K562 (cell line): ENCODE results near the gene RIPK3. TPM values are rescaled to one million over a fixed set of nuclear protein-coding genes. Genes with fewer than 3 reads are reported as not detected.

Experiments
- ATAC-seq: fragments of 200-7000 bp; cut with Tn5 transposase; 3 replicates; pipeline ENCODE4 v1.9.1; 2020; ENCODE audit warnings: moderate library complexity
- BruUV-seq: library from RNA; stranded (reverse); fragments of 400-500 nt; replicated peaks from 2 replicates; lab custom pipeline; 2021; lab: Mats Ljungman, UMichigan
- CTCF ChIA-PET: fragments of 300-600 bp; formaldehyde crosslinking; extraction: SDS; loops from one replicate; lab custom pipeline; 2021; ENCODE audit warnings: low intra/inter-chr PET ratio; lab: Yijun Ruan, JAX
- POLR2A ChIA-PET: fragments of 300-600, 350-650 bp; sonication (Branson Sonifier 250); formaldehyde crosslinking; extraction: SDS; loops from one replicate; lab custom pipeline; 2021; ENCODE audit warnings: antibody characterized with exemption, inconsistent platforms; lab: Yijun Ruan, JAX
- DNase-seq, 4 experiments: peaks; one replicate each; pipeline versions ENCODE4 v3.0.0 to v3.0.0-alpha.2; 2011 to 2018; ENCODE audit warnings: low spot score in 3 of 4, mixed read lengths in 3 of 4; ENCODE audit errors: extremely low read depth in 1 of 4
- FAIRE-seq: peaks from 2 replicates; lab custom pipeline; 2011; peaks lifted over from hg19 to GRCh38; lab: Jason Lieb, UNC
- H2AFZ ChIP-seq: 2 replicates; pipeline ENCODE4 v1.6.0; 2011; ENCODE audit warnings: low read depth, low read length, control low read depth, inconsistent platforms
- H3K27ac ChIP-seq: fragments of 200-600 bp; 3 replicates; pipeline ENCODE4 v1.8.0; 2011; ENCODE audit warnings: low read depth, mild to moderate bottlenecking, control low read depth, inconsistent platforms, low read length, moderate library complexity, mixed read lengths; ENCODE audit errors: extremely low read depth
- H3K27me3 ChIP-seq, 2 experiments: fragments of 300-600 bp in 1 of 2; 2 replicates in 1 of 2; 3 replicates in 1 of 2; pipeline versions ENCODE4 v1.6.0 to v1.8.0; 2011; ENCODE audit warnings: inconsistent platforms in 2 of 2, low read length in 2 of 2, mild to moderate bottlenecking in 1 of 2, mixed read lengths in 1 of 2, moderate library complexity in 1 of 2; ENCODE audit not compliant: control insufficient read depth in 2 of 2, insufficient read depth in 2 of 2
- H3K36me3 ChIP-seq: fragments of 300-600 bp; 3 replicates; pipeline ENCODE4 v1.8.0; 2011; ENCODE audit warnings: mild to moderate bottlenecking, low read length, inconsistent platforms; ENCODE audit not compliant: control insufficient read depth, insufficient read depth
- H3K4me1 ChIP-seq, 2 experiments: fragments of 200-600 bp in 1 of 2; replicated peaks in 1 of 2; 2 replicates in 1 of 2; 3 replicates in 1 of 2; pipeline versions ENCODE4 v1.5.1 to v1.8.0; 2011; ENCODE audit warnings: inconsistent platforms in 2 of 2, low read length in 2 of 2, mild to moderate bottlenecking in 1 of 2, mixed read lengths in 1 of 2, moderate library complexity in 1 of 2; ENCODE audit not compliant: control insufficient read depth in 2 of 2, insufficient read depth in 2 of 2
- H3K4me2 ChIP-seq: 2 replicates; pipeline ENCODE4 v1.6.1; 2011; ENCODE audit warnings: low read length, control low read depth, inconsistent platforms, mixed read lengths; ENCODE audit not compliant: insufficient read depth
- H3K4me3 ChIP-seq: fragments of 200-600 bp; sonication (generic), shearing (Covaris generic); 2 replicates; pipeline ENCODE4 v1.5.1; 2016; ENCODE audit warnings: control low read depth, inconsistent platforms
- H3K79me2 ChIP-seq: fragments of 200-600 bp; 3 replicates; pipeline ENCODE4 v1.8.0; 2011; ENCODE audit warnings: low read length, inconsistent platforms; ENCODE audit not compliant: control insufficient read depth, insufficient read depth
- H3K9ac ChIP-seq, 2 experiments: 2 replicates each; pipeline versions ENCODE4 v1.6.0 to v1.6.1; 2011; ENCODE audit warnings: low read depth in 2 of 2, low read length in 2 of 2, control low read depth in 1 of 2, inconsistent platforms in 1 of 2, mild to moderate bottlenecking in 1 of 2, mixed read lengths in 1 of 2; ENCODE audit not compliant: insufficient read depth in 1 of 2
- H3K9me1 ChIP-seq: one replicate; pipeline ENCODE4 v1.6.0; 2011; ENCODE audit warnings: inconsistent platforms, mild to moderate bottlenecking, low read length, moderate library complexity; ENCODE audit not compliant: control insufficient read depth, insufficient read depth
- H3K9me3 ChIP-seq: replicated peaks from 2 replicates; pipeline ENCODE4 v1.5.1; 2011; ENCODE audit warnings: low read depth, low read length, inconsistent platforms; ENCODE audit not compliant: control insufficient read depth, insufficient read depth
- H4K20me1 ChIP-seq: replicated peaks from 2 replicates; pipeline ENCODE4 v1.6.1; 2011; ENCODE audit warnings: low read length, inconsistent platforms, mixed read lengths; ENCODE audit not compliant: control insufficient read depth, insufficient read depth
- BCOR ChIP-seq: fragments of 450-650 bp; IDR thresholded peaks from 2 replicates; pipeline ENCODE4 v1.6.1; 2016
- CAMTA2 ChIP-seq: fragments of 250-450 bp; sonication (Bioruptor Pico); conservative IDR thresholded peaks from 2 replicates; pipeline ENCODE4 v1.5.1; 2022
- CHD2 ChIP-seq: IDR thresholded peaks from 2 replicates; pipeline ENCODE4 v1.6.1; 2011; ENCODE audit warnings: low read depth, low read length
- ESRRA ChIP-seq: fragments of 450-650 bp; IDR thresholded peaks from 2 replicates; pipeline ENCODE4 v1.6.1; 2014; ENCODE audit warnings: low read depth, mild to moderate bottlenecking, moderate library complexity, borderline replicate concordance
- HMG20A ChIP-seq: fragments of 450-650 bp; formaldehyde crosslinking; conservative IDR thresholded peaks from 2 replicates; pipeline ENCODE4 v1.4.0; 2020; ENCODE audit warnings: mild to moderate bottlenecking, mixed read lengths
- MCM3 ChIP-seq: fragments of 450-650 bp; IDR thresholded peaks from 2 replicates; pipeline ENCODE4 v1.6.1; 2016
- MED1 ChIP-seq: sonication (generic); formaldehyde crosslinking; IDR thresholded peaks from 2 replicates; pipeline ENCODE4 v1.8.1; 2023; ENCODE audit warnings: missing genetic modification reagents, borderline replicate concordance
- MTA1 ChIP-seq: fragments of 450-650 bp; IDR thresholded peaks from 2 replicates; pipeline ENCODE4 v1.6.1; 2017; ENCODE audit warnings: borderline replicate concordance
- NUFIP1 ChIP-seq: fragments of 450-650 bp; IDR thresholded peaks from 2 replicates; pipeline ENCODE4 v1.6.1; 2018; ENCODE audit not compliant: partially characterized antibody
- PCBP2 ChIP-seq: fragments of 200-400 bp; formaldehyde crosslinking; IDR thresholded peaks from 2 replicates; pipeline ENCODE4 v1.6.1; 2018; ENCODE audit warnings: low read length, low read depth, mild to moderate bottlenecking, moderate library complexity; ENCODE audit not compliant: poor library complexity, severe bottlenecking
- POLR2AphosphoS2 ChIP-seq: IDR thresholded peaks from 2 replicates; pipeline ENCODE4 v1.6.1; 2012; ENCODE audit warnings: low read length, improper control_type of control experiment
- STAT5B ChIP-seq: fragments of 250-450 bp; sonication (Bioruptor Pico); IDR thresholded peaks from 2 replicates; pipeline ENCODE4 v1.8.0; 2021; ENCODE audit warnings: mild to moderate bottlenecking, inconsistent platforms
- TOE1 ChIP-seq, 2 experiments: fragments of 450-650 bp in 1 of 2; sonication (generic) in 1 of 2; formaldehyde crosslinking in 1 of 2; IDR thresholded peaks; 2 replicates each; pipeline versions ENCODE4 v1.7.1 to v1.8.0; 2016 to 2022; ENCODE audit warnings: borderline replicate concordance in 2 of 2, mild to moderate bottlenecking in 2 of 2, antibody characterized with exemption in 1 of 2, inconsistent platforms in 1 of 2, low read depth in 1 of 2, missing genetic modification reagents in 1 of 2, moderate library complexity in 1 of 2
- ZNF12 ChIP-seq: sonication (generic); formaldehyde crosslinking; IDR thresholded peaks from 2 replicates; pipeline ENCODE4 v1.4.0; 2020; ENCODE audit warnings: mild to moderate bottlenecking, missing genetic modification reagents
- ZNF263 ChIP-seq: sonication (generic); formaldehyde crosslinking; IDR thresholded peaks from 2 replicates; pipeline ENCODE4 v1.8.0; 2022; ENCODE audit warnings: mild to moderate bottlenecking, missing genetic modification reagents, borderline replicate concordance
- WGBS: fragments of 100-300 bp; shearing (Covaris generic); methylation state at CpG from one replicate; pipeline ENCODE4 v1.1.6; 2016; ENCODE audit warnings: low coverage, mixed read lengths; ENCODE audit not compliant: insufficient coverage; ENCODE audit errors: missing lambda C conversion rate; 5-methylcytosine and 5-hydroxymethylcytosine counted together
- in situ Hi-C: fragments of 300-500 bp; cut with MboI; formaldehyde crosslinking; loops from 4 replicates; pipeline ENCODE4 v1.15.0; 2018; ENCODE audit warnings: inconsistent platforms, mixed read lengths
- intact Hi-C: fragments of 100-400 bp; cut with micrococcal nuclease; formaldehyde crosslinking; loops from 2 replicates; pipeline ENCODE4 v1.14.2; 2022
- polyA plus RNA-seq, 8 experiments: library from polyadenylated mRNA; depleted of rRNA in 4 of 8; stranded (reverse) in 5 of 8; unstranded in 3 of 8; fragments of >200 nt; fragmentation: Nextera tagmentation in 2 of 8; fragmentation: Illumina TruSeq in 1 of 8; extraction: Ambion mirVana in 2 of 8; extraction: Trizol in 1 of 8; gene quantifications; 2 replicates each; pipeline versions ENCODE4 v1.2.1 to v1.2.3, GENCODE V29; 2011 to 2014; ENCODE audit warnings: inconsistent platforms in 1 of 8, missing spikeins in 1 of 8
- total RNA-seq, 7 experiments: library from RNA; depleted of rRNA in 6 of 7; stranded (reverse); fragments of >200 nt in 6 of 7; fragmentation: Illumina TruSeq in 2 of 7; extraction: Trizol in 2 of 7; gene quantifications; 2 replicates each; pipeline versions ENCODE4 v1.2.1 to v1.2.3, GENCODE V29; 2011 to 2021; ENCODE audit warnings: low replicate concordance in 1 of 7
- TF ChIP-seq, protein P1 (sequence below): fragments of 450-650 bp; IDR thresholded peaks from one replicate; pipeline ENCODE4 v1.6.1; 2018; ENCODE audit warnings: mild to moderate bottlenecking, moderate library complexity; ENCODE audit not compliant: partially characterized antibody
- TF ChIP-seq, protein P2 (sequence below), 2 experiments: fragments of 450-650 bp in 1 of 2; IDR thresholded peaks; 2 replicates each; pipeline ENCODE4 v1.6.1; 2011 to 2017; ENCODE audit warnings: low read depth in 2 of 2, antibody characterized with exemption in 1 of 2, borderline replicate concordance in 1 of 2, low read length in 1 of 2, mild to moderate bottlenecking in 1 of 2, mixed read lengths in 1 of 2; ENCODE audit not compliant: control insufficient read depth in 1 of 2

The RIPK3 gene
- total and polyA plus RNA-seq, 9 of the 15 experiments (the other 6 are each of a cell fraction or from before 2014, with no cell fraction given) = 0.03 to 0.43 (median 0.28) TPM; not detected in 3

DNA sequence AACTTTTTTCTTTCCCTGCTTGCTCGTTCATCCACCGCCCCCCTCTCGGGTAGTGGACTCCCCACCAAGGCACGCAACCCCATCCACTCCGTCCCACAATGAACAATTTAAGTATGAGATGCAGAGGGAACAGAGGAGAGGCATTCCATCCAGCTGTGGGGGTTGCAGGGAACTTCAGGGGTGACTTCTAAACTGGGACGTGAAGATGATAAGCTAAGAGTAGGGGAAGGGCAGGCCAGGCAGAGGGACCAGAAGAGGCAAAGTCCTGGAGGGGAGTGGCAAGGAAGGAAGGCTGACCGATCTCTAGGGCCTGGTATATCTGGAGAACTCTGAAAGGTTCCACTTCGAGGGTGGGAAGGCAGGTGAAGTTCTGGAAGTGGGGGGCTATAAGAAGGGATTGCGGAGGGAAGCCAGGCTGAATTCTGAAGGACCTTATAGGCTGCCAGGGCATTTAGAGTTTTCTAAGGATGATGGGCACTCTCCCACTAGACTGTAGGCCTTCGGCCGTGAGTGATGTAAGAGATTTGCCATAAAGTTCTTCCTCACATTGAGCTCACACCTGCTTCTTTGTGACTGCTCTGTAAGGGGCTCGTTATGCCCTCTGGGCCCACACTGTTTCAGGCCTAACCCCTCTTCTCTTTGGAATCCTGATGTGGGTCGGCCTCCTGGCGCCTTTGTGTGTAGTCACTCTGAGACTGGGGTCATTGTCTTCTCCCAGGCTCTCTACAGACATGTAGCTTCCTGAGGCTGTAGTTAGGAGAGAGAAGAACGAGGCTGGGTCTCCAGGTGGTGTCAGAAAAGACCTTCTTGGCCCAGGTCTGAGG lies 40.3 kb upstream of the RIPK3 start:
- in situ Hi-C loops = no loop called here
- POLR2A ChIA-PET = interaction anchor here (0.6 to 1.6 kb wide), 2 partner anchors 10 to 15 kb away, joined by 3 to 6 read pairs; no protein-coding TSS in a partner anchor
- no peaks in the 10 kb centered on the region for H3K9me3 ChIP-seq
- no TSS peak for BruUV-seq
- DNase-seq = no peak
- CTCF ChIA-PET = no interaction called here
- H3K27ac ChIP-seq = no peak overlapping the region
- no peak for ATAC-seq
- H2AFZ ChIP-seq = no peak overlapping the region
- H3K27me3 ChIP-seq = no peaks in the 10 kb centered on the region
- H3K9me1 ChIP-seq = no peaks in the 10 kb centered on the region
- no peak overlapping the region for H3K4me3 ChIP-seq
- H3K9ac ChIP-seq = no peak overlapping the region
- H3K4me1 ChIP-seq = peaks cover 18 to 24% of the 10 kb centered on the region in 2 experiments
- no peak overlapping the region for H3K4me2 ChIP-seq
- H4K20me1 ChIP-seq = no peaks in the 10 kb centered on the region
- H3K36me3 ChIP-seq = no peaks in the 10 kb centered on the region
- H3K79me2 ChIP-seq = no peaks in the 10 kb centered on the region
- no peak for FAIRE-seq
- TF ChIP-seq ESRRA (no peak), NUFIP1 (no peak), BCOR (no peak), CHD2 (no peak), MCM3 (no peak), ZNF12 (CRISPR knock-in tag) (no peak), PCBP2 (no peak), MED1 (CRISPR knock-in tag) (no peak), TOE1 (IDR thresholded peaks at IDR 0.05; ENCODE audit: borderline replicate concordance) (no peak), TOE1 (CRISPR knock-in tag; IDR thresholded peaks at IDR 0.05; ENCODE audit: borderline replicate concordance, low read depth) (no peak), POLR2AphosphoS2 (no peak), MTA1 (no peak), STAT5B (no peak), HMG20A (CRISPR knock-in tag) (no peak), ZNF263 (CRISPR knock-in tag) (no peak), CAMTA2 (no peak)
- TF ChIP-seq, protein P1, sequence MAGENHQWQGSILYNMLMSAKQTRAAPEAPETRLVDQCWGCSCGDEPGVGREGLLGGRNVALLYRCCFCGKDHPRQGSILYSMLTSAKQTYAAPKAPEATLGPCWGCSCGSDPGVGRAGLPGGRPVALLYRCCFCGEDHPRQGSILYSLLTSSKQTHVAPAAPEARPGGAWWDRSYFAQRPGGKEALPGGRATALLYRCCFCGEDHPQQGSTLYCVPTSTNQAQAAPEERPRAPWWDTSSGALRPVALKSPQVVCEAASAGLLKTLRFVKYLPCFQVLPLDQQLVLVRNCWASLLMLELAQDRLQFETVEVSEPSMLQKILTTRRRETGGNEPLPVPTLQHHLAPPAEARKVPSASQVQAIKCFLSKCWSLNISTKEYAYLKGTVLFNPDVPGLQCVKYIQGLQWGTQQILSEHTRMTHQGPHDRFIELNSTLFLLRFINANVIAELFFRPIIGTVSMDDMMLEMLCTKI = no peak
- TF ChIP-seq, protein P2, sequence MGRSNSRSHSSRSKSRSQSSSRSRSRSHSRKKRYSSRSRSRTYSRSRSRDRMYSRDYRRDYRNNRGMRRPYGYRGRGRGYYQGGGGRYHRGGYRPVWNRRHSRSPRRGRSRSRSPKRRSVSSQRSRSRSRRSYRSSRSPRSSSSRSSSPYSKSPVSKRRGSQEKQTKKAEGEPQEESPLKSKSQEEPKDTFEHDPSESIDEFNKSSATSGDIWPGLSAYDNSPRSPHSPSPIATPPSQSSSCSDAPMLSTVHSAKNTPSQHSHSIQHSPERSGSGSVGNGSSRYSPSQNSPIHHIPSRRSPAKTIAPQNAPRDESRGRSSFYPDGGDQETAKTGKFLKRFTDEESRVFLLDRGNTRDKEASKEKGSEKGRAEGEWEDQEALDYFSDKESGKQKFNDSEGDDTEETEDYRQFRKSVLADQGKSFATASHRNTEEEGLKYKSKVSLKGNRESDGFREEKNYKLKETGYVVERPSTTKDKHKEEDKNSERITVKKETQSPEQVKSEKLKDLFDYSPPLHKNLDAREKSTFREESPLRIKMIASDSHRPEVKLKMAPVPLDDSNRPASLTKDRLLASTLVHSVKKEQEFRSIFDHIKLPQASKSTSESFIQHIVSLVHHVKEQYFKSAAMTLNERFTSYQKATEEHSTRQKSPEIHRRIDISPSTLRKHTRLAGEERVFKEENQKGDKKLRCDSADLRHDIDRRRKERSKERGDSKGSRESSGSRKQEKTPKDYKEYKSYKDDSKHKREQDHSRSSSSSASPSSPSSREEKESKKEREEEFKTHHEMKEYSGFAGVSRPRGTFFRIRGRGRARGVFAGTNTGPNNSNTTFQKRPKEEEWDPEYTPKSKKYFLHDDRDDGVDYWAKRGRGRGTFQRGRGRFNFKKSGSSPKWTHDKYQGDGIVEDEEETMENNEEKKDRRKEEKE (IDR thresholded peaks at IDR 0.05; ENCODE audit: borderline replicate concordance in 1 of 2, control insufficient read depth in 1 of 2, low read depth in 2 of 2, low read length in 1 of 2) = no peak
- intact Hi-C loops = no loop called here
- 52% methylated on average over 13 of the region's 15 CpGs for WGBS
